Progenitor cell of endocrine pancreas (in vitro differentiated cells): ENCODE measurements around the gene RNF144B. TPM values are rescaled to one million over a fixed set of nuclear protein-coding genes. Genes with fewer than 3 reads are reported as not detected.
"Not testable (repeated sequence)": the region's sequence is repeated elsewhere in the genome, so short reads cannot be mapped to it uniquely, and the experiment has no call there.

ENCODE experiments used
- DNase-seq: peaks from one replicate; pipeline ENCODE4 v3.0.0; 2021; ENCODE audit warnings: low spot score; ENCODE audit not compliant: unreplicated experiment
- H3K27ac Mint-ChIP-seq: 2 replicates; pipeline ENCODE4 v1.8.0; 2021; ENCODE audit warnings: mild to moderate bottlenecking, moderate library complexity, mixed read lengths
- H3K27me3 Mint-ChIP-seq: 2 replicates; pipeline ENCODE4 v1.8.0; 2021; ENCODE audit warnings: mixed read lengths
- H3K36me3 Mint-ChIP-seq: 2 replicates; pipeline ENCODE4 v1.8.0; 2022; ENCODE audit warnings: mixed read lengths; ENCODE audit not compliant: insufficient read depth
- H3K4me1 Mint-ChIP-seq: 2 replicates; pipeline ENCODE4 v1.8.0; 2021; ENCODE audit warnings: low read depth, mixed read lengths
- H3K4me3 Mint-ChIP-seq: 2 replicates; pipeline ENCODE4 v1.8.0; 2021; ENCODE audit warnings: low read depth, mild to moderate bottlenecking, moderate library complexity, mixed read lengths
- H3K9me3 Mint-ChIP-seq: 2 replicates; pipeline ENCODE4 v1.8.0; 2021; ENCODE audit warnings: low read depth, mixed read lengths
- total RNA-seq: library from RNA; stranded (reverse); gene quantifications from 2 replicates; pipeline ENCODE4 v1.2.1, GENCODE V29; 2021
- TF ChIP-seq, protein P1 (sequence below): fragments of 200-600 bp; sonication (generic); IDR thresholded peaks from one replicate; pipeline ENCODE4 v1.5.0; 2021; ENCODE audit warnings: antibody characterized with exemption, mild to moderate bottlenecking; ENCODE audit not compliant: unreplicated experiment

RNF144B gene
- total RNA-seq, 1 donor from 2014 or later, result 3.1 TPM

- Mint-ChIP-seq H3K27ac (no peak overlapping the region), H3K9me3 (no peaks in the 10 kb centered on the region), H3K4me3 (no peak overlapping the region), H3K27me3 (no peaks in the 10 kb centered on the region), H3K4me1 (no peaks in the 10 kb centered on the region), H3K36me3 (no peaks in the 10 kb centered on the region)
- no peak for DNase-seq
- TF ChIP-seq, protein P1, sequence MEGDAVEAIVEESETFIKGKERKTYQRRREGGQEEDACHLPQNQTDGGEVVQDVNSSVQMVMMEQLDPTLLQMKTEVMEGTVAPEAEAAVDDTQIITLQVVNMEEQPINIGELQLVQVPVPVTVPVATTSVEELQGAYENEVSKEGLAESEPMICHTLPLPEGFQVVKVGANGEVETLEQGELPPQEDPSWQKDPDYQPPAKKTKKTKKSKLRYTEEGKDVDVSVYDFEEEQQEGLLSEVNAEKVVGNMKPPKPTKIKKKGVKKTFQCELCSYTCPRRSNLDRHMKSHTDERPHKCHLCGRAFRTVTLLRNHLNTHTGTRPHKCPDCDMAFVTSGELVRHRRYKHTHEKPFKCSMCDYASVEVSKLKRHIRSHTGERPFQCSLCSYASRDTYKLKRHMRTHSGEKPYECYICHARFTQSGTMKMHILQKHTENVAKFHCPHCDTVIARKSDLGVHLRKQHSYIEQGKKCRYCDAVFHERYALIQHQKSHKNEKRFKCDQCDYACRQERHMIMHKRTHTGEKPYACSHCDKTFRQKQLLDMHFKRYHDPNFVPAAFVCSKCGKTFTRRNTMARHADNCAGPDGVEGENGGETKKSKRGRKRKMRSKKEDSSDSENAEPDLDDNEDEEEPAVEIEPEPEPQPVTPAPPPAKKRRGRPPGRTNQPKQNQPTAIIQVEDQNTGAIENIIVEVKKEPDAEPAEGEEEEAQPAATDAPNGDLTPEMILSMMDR, result no peak
Observed at GRCh38 chr6:18397701-18398100, 10.6 kb downstream of the RNF144B start.

DNA sequence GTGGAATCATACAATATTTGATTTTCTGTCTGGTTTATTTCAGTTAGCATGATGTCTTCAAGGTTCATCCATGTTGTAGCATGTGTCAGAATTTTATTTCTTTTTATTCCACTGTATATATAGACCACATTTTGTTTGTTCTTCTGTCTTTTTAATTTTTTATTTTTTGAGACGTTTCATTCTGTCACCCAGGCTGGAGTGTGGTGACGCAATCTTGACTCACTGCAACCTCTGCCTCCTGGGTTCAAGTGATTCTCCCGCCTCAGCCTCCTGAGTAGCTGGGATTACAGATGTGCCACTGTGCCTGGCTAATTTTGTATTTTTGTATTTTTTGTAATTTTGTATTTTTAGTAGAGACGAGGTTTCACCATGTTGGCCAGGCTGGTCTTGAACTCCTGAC lies 11.1 kb downstream of the RNF144B start:
- not testable (repeated sequence) for H3K27ac Mint-ChIP-seq, H3K27me3 Mint-ChIP-seq

GRCh38 chr6:18400831-18401446 lies 13.8 kb downstream of the RNF144B start:
- H3K36me3 Mint-ChIP-seq, result no peaks in the 10 kb centered on the region
- no peak for DNase-seq
- TF ChIP-seq, protein P1, result no peak
- no peaks in the 10 kb centered on the region for H3K27me3 Mint-ChIP-seq
- no peaks in the 10 kb centered on the region for H3K4me1 Mint-ChIP-seq
- no peak overlapping the region for H3K4me3 Mint-ChIP-seq
- no peak overlapping the region for H3K27ac Mint-ChIP-seq
- H3K9me3 Mint-ChIP-seq, result no peaks in the 10 kb centered on the region

More for the DNA sequence above, 11.1 kb downstream of the RNF144B start:
- not testable (repeated sequence) for H3K9me3 Mint-ChIP-seq, H3K4me1 Mint-ChIP-seq, H3K4me3 Mint-ChIP-seq, DNase-seq, H3K36me3 Mint-ChIP-seq

GRCh38 chr6:18404965-18405364 lies 17.8 kb downstream of the RNF144B start:
- not testable (repeated sequence) for H3K36me3 Mint-ChIP-seq, H3K4me1 Mint-ChIP-seq, DNase-seq, H3K27me3 Mint-ChIP-seq, H3K27ac Mint-ChIP-seq, H3K4me3 Mint-ChIP-seq, H3K9me3 Mint-ChIP-seq

DNA sequence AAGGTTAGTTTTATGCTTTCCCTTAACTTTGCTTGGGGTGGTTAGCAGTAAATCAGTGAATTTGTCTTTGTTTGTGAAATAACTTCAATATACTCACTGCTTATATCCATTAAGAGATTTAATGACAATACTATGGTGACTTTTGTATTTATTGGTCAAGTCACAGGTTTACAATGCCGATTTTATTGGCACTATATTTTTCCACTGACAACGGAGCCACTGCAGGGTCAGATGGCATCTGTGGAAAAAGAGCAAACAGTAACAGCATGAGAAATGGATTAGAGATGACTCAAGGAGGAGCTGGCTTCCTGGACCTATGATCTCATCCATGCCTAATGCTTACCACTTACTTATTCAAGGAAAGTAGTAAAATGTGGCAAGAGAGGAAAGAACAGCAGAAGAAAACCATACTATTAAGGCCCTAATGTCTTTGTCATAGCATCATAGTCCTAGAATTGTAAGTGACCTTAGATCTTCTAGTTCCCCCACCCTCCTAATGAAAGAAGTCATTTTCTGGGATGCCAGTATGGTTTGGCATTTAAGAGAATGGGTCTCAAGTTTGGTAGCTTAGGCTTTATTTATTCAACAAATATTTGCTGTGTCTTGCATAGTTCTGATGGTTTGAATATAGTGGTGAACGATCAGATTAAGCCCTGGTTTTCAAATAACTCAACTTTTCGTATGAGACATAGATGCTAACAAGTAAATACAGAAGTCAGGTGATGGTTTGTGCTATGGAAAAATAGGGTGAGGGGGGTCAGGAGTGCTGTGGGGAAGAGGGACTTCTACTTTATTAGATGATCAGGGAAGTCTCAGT lies 18.5 kb downstream of the RNF144B start:
- Mint-ChIP-seq H3K4me3 (no peak overlapping the region), H3K27ac (no peak overlapping the region), H3K9me3 (no peaks in the 10 kb centered on the region), H3K36me3 (no peaks in the 10 kb centered on the region), H3K4me1 (no peaks in the 10 kb centered on the region), H3K27me3 (no peaks in the 10 kb centered on the region)
- DNase-seq, result no peak
- TF ChIP-seq, protein P1, result no peak

DNA sequence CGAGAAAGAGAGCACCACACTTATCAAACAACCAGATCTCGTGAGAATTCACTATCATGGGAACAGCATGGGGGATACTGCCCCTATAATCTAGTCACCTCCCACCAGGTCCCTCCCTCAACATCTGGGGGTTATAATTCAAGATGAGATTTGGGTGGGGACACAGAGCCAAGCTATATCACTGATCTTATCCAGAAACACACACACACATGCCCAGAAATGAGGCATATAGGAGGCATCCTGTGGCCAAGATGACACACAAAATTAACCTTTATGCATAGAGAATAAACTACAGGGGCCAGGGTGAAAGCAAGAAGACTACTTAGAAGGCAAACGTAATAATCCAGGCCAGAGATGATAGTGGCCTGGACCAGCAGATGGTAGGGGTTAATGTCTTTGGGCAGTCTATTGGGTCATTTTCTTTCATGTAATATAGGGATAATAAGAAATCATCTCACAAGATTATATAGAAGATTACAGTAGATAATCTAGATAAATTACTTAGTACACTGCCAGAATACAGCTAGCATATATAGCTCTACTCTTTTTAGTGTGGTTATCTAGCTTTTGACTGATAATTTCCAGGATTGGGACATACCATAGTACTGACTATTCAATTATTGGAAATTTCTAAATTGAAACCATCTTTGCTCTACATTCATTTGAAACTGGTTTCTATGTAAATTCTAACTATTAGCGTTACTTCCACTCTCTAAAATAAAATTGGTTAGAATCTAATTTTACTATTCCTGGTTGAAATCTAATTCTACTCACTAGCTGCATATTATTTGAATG lies 20.0 kb downstream of the RNF144B start:
- Mint-ChIP-seq H3K27me3 (no peaks in the 10 kb centered on the region), H3K36me3 (no peaks in the 10 kb centered on the region), H3K4me1 (no peaks in the 10 kb centered on the region), H3K27ac (no peak overlapping the region), H3K4me3 (no peak overlapping the region), H3K9me3 (no peaks in the 10 kb centered on the region)
- TF ChIP-seq, protein P1, result no peak
- no peak for DNase-seq

DNA sequence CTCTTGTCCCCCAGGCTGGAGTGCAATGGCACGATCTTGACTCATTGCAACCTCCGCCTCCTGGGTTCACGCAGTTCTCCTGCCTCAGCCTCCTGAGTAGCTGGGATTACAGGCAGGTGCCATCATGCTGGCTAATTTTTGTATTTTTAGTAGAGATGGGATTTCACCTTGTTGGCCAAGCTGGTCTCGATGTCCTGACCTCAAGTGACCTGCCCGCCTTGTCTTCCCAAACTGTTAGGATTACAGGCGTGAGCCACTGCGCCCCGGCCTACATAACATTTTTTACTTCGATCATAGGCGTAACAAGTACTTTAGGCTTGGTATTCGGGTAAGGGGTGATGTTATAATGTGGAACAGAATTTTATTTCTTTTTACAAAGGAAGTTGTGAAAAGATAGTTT lies 22.5 kb downstream of the RNF144B start:
- H3K27me3 Mint-ChIP-seq, H3K9me3 Mint-ChIP-seq, H3K4me3 Mint-ChIP-seq, DNase-seq, H3K27ac Mint-ChIP-seq, H3K4me1 Mint-ChIP-seq, H3K36me3 Mint-ChIP-seq: not testable (repeated sequence)
